Adrenal gland (tissue), 12 donors: ENCODE results near the gene PMPCA. TPM values are rescaled to one million over a fixed set of nuclear protein-coding genes. Genes with fewer than 3 reads are reported as not detected.

Experiments
- DNase-seq, 7 donors: peaks; one replicate each; pipeline ENCODE4 v3.0.0-alpha.2; 2019 to 2020
- H3K27ac ChIP-seq, 5 donors: fragments of 200-600 bp; sonication (generic) in 4 of 5; 1 replicate in 3 of 5; 2 replicates in 2 of 5; pipeline versions ENCODE4 v1.5.1 to v1.8.0; 2016 to 2020; ENCODE audit warnings: mild to moderate bottlenecking in 1 of 5
- H3K27me3 ChIP-seq: fragments of 200-600 bp; 2 replicates; pipeline ENCODE4 v1.8.0; 2021
- H3K36me3 ChIP-seq, 2 donors: fragments of 200-600 bp; replicated peaks in 1 of 2; 1 replicate in 1 of 2; 2 replicates in 1 of 2; pipeline versions ENCODE4 v1.5.1 to v1.8.0; 2018 to 2022
- H3K4me1 ChIP-seq, 2 donors: fragments of 200-600 bp; replicated peaks in 1 of 2; 1 replicate in 1 of 2; 2 replicates in 1 of 2; pipeline versions ENCODE4 v1.5.1 to v1.8.0; 2018 to 2021
- H3K4me3 ChIP-seq, 4 donors: fragments of 200-600 bp; sonication (generic) in 3 of 4; one replicate each; pipeline ENCODE4 v1.5.1; 2016 to 2018
- H3K9me3 ChIP-seq, 3 donors: fragments of 200-600 bp; sonication (generic) in 1 of 3; replicated peaks in 1 of 3; 1 replicate in 2 of 3; 2 replicates in 1 of 3; pipeline versions ENCODE4 v1.5.1 to v1.8.0; 2016 to 2021
- POLR2A ChIP-seq, 2 donors: fragments of 450-650 bp; IDR thresholded peaks; one replicate each; pipeline ENCODE4 v1.6.1; 2017; ENCODE audit warnings: antibody characterized with exemption in 2 of 2, mild to moderate bottlenecking in 2 of 2, moderate library complexity in 1 of 2
- WGBS, 4 donors: extraction: QIAGEN DNeasy Blood & Tissue Kit in 2 of 4; methylation state at CpG; one replicate each; pipeline versions ENCODE4 v1.1.5 to v1.1.7; 2013 to 2017; 5-methylcytosine and 5-hydroxymethylcytosine counted together
- intact Hi-C, 2 donors: fragments of 100-400 bp; cut with DNase I; formaldehyde crosslinking; loops; one replicate each; pipeline versions ENCODE4 v1.14.1 to v1.15.0; 2022 to 2023
- polyA plus RNA-seq, 3 donors: library from polyadenylated mRNA; stranded (reverse); fragments of 200-250 nt in 2 of 3; fragments of 350-450 nt in 1 of 3; fragmentation: Illumina TruSeq in 1 of 3; extraction: RNeasy Lipid Tissue Mini Kit (QIAGEN cat#74804) in 1 of 3; gene quantifications; one replicate each; pipeline ENCODE4 v1.2.3, GENCODE V29; 2013 to 2014
- total RNA-seq, 9 donors: library from RNA; depleted of rRNA in 4 of 9; stranded (reverse); fragments of >200 nt in 4 of 9; fragments of 120-200 nt in 1 of 9; fragmentation: NEBNext Ultra II Directional in 1 of 9; extraction: Animal tissue kit (Norgen Biotek cat#: 25700) in 1 of 9; gene quantifications; one replicate each; pipeline versions ENCODE4 v1.1.0 to v1.2.4, GENCODE V29; 2013 to 2023
- TF ChIP-seq, protein P1 (sequence below), 6 experiments: fragments of 450-650 bp in 4 of 6; fragments of 200-600 bp in 2 of 6; sonication (generic) in 1 of 6; IDR thresholded peaks; 1 replicate in 5 of 6; 2 replicates in 1 of 6; pipeline versions ENCODE4 v1.5.1 to v1.8.0; 2016 to 2021; ENCODE audit warnings: antibody characterized with exemption in 6 of 6, mild to moderate bottlenecking in 2 of 6, moderate library complexity in 1 of 6
- donor health status: healthy with polysubstance abuse.
- donor health status: Bipolar disorder and iron deficiency.
- donor health status: DM: yes; HTN: yes; CAD: no.
- donor health status: DM: no; HTN: no; CAD: no.
- donor health status: DM: no; HTN: no; CAD: no.
- donor health status: DM: yes; HTN: yes; CAD: no.

PMPCA gene
- total and polyA plus RNA-seq, 12 donors = 43.4 to 138 (median 81.6) TPM

GRCh38 chr9:136395020-136395340, 15.5 kb upstream of the PMPCA start:
- no peak overlapping the region for H3K4me3 ChIP-seq
- WGBS, 4 donors = 70 to 92% (median 70%) methylated on average over 2 to 13 of the region's 13 CpGs
- intact Hi-C loops = no loop called here
- H3K4me1 ChIP-seq = peaks cover 9 to 12% of the 10 kb centered on the region in 2 donors
- H3K9me3 ChIP-seq = no peaks in the 10 kb centered on the region
- TF ChIP-seq, protein P1, sequence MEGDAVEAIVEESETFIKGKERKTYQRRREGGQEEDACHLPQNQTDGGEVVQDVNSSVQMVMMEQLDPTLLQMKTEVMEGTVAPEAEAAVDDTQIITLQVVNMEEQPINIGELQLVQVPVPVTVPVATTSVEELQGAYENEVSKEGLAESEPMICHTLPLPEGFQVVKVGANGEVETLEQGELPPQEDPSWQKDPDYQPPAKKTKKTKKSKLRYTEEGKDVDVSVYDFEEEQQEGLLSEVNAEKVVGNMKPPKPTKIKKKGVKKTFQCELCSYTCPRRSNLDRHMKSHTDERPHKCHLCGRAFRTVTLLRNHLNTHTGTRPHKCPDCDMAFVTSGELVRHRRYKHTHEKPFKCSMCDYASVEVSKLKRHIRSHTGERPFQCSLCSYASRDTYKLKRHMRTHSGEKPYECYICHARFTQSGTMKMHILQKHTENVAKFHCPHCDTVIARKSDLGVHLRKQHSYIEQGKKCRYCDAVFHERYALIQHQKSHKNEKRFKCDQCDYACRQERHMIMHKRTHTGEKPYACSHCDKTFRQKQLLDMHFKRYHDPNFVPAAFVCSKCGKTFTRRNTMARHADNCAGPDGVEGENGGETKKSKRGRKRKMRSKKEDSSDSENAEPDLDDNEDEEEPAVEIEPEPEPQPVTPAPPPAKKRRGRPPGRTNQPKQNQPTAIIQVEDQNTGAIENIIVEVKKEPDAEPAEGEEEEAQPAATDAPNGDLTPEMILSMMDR (IDR thresholded peaks at IDR 0.05) = no peak
- TF ChIP-seq POLR2A (IDR thresholded peaks at IDR 0.05) = no peak
- no peak overlapping the region for H3K27ac ChIP-seq
- DNase-seq = no peak
- no peaks in the 10 kb centered on the region for H3K27me3 ChIP-seq
- peaks cover 0 to 59% of the 10 kb centered on the region in 2 donors for H3K36me3 ChIP-seq

GRCh38 chr9:136395345-136396218, 14.9 kb upstream of the PMPCA start:
- TF ChIP-seq, protein P1 (IDR thresholded peaks at IDR 0.05) = no peak
- TF ChIP-seq POLR2A (IDR thresholded peaks at IDR 0.05) = no peak
- no peak overlapping the region for H3K4me3 ChIP-seq
- H3K4me1 ChIP-seq = peaks cover 9 to 16% of the 10 kb centered on the region in 2 donors
- 83 to 91% (median 85%) methylated on average over 16 to 26 of the region's 26 CpGs for WGBS, 4 donors
- H3K27ac ChIP-seq = no peak overlapping the region
- intact Hi-C loops = no loop called here
- no peaks in the 10 kb centered on the region for H3K9me3 ChIP-seq
- DNase-seq = no peak
- no peaks in the 10 kb centered on the region for H3K27me3 ChIP-seq
- H3K36me3 ChIP-seq = peaks cover 0 to 58% of the 10 kb centered on the region in 2 donors

DNA sequence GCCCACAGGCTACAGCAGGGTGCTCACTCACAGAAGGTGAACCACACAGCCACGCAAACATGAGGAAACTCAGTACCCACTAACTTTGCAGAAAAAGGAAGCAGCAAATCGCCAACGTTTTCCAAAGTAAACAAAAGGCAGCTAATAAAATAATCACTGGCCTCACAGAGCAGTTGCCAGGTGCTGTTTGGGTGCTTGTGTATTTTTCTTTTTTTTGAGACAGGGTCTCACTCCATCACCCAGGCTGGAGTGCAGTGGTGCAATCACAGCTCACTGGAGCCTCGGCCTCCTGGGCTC, 14.3 kb upstream of the PMPCA start:
- peaks cover 0 to 58% of the 10 kb centered on the region in 2 donors for H3K36me3 ChIP-seq
- WGBS, 4 donors = 77 to 85% (median 84%) methylated on average over 4 of the region's 4 CpGs
- H3K27ac ChIP-seq = no peak overlapping the region
- H3K4me3 ChIP-seq = no peak overlapping the region
- DNase-seq = no peak
- TF ChIP-seq, protein P1 (IDR thresholded peaks at IDR 0.05) = no peak
- TF ChIP-seq POLR2A (IDR thresholded peaks at IDR 0.05) = no peak
- H3K27me3 ChIP-seq = no peaks in the 10 kb centered on the region
- intact Hi-C loops = no loop called here
- H3K4me1 ChIP-seq = peaks cover 9 to 17% of the 10 kb centered on the region in 2 donors
- H3K9me3 ChIP-seq = no peaks in the 10 kb centered on the region

- Histone ChIP-seq H3K36me3 (peaks cover 0 to 45% of the 10 kb centered on the region in 2 donors), H3K4me3 (no peak overlapping the region), H3K4me1 (peaks cover 9 to 17% of the 10 kb centered on the region in 2 donors), H3K27me3 (no peaks in the 10 kb centered on the region), H3K27ac (no peak overlapping the region), H3K9me3 (no peaks in the 10 kb centered on the region)
- DNase-seq = no peak
- 67 to 73% (median 70%) methylated on average over 4 to 6 of the region's 6 CpGs for whole genome bisulfite sequencing, 4 donors
- TF ChIP-seq, protein P1 (IDR thresholded peaks at IDR 0.05) = no peak
- TF ChIP-seq POLR2A (IDR thresholded peaks at IDR 0.05) = no peak
- intact Hi-C loops = no loop called here
These were observed 12.8 kb upstream of the PMPCA start for GRCh38 chr9:136397643-136398042.
